COLO829 (cell line): ENCODE data around the gene BRIX1.

Experiments used
- DNase-seq: peaks from one replicate; pipeline ENCODE4 v3.0.0; 2012; ENCODE audit warnings: low spot score

The BRIX1 gene

GRCh38 chr5:34915139-34915855, at the start of gene BRIX1, which contains the start of gene RAD1:
Gene BRIX1, plus strand, starts transcription at chr5:34915711. Its CDS starts 28 bp downstream, at chr5:34915739.
Gene RAD1, minus strand, starts transcription at chr5:34915504. Its CDS starts 612 bp downstream, at chr5:34914892.
- DNase-seq, result peak; percentile 68

GRCh38 chr5:34866989-34867471, 48.5 kb upstream of the BRIX1 start:
- DNase-seq, result no peak

GRCh38 chr5:34867660-34868059, 47.9 kb upstream of the BRIX1 start:
- no peak for DNase-seq

GRCh38 chr5:34868791-34869190, 46.7 kb upstream of the BRIX1 start:
- DNase-seq, result no peak

GRCh38 chr5:34869256-34869655, 46.3 kb upstream of the BRIX1 start:
- DNase-seq, result no peak

GRCh38 chr5:34870382-34870781, 45.1 kb upstream of the BRIX1 start:
- no peak for DNase-seq

- DNase-seq, result no peak
These were observed 39.2 kb upstream of the BRIX1 start for GRCh38 chr5:34876275-34876674.

- peak; percentile 64 for DNase-seq
These were observed 34.3 kb upstream of the BRIX1 start for GRCh38 chr5:34881246-34881645.

GRCh38 chr5:34886392-34887119, 29.0 kb upstream of the BRIX1 start:
- no peak for DNase-seq

- no peak for DNase-seq
These were observed 26.1 kb upstream of the BRIX1 start for GRCh38 chr5:34889394-34889793.

- no peak for DNase-seq
These were observed 23.5 kb upstream of the BRIX1 start for GRCh38 chr5:34891981-34892380.

- no peak for DNase-seq
These were observed 23.1 kb upstream of the BRIX1 start for GRCh38 chr5:34892414-34892813.

- no peak for DNase-seq
These were observed 20.8 kb upstream of the BRIX1 start for GRCh38 chr5:34894716-34895115.

GRCh38 chr5:34895641-34896419, 19.7 kb upstream of the BRIX1 start:
- DNase-seq, result no peak

- no peak for DNase-seq
These were observed 17.9 kb upstream of the BRIX1 start for GRCh38 chr5:34897646-34898045.

- DNase-seq, result peak; percentile 54
These were observed 17.1 kb upstream of the BRIX1 start for GRCh38 chr5:34898258-34898895.

GRCh38 chr5:34899066-34899465, 16.4 kb upstream of the BRIX1 start:
- no peak for DNase-seq

- DNase-seq, result no peak
These were observed 14.9 kb upstream of the BRIX1 start for GRCh38 chr5:34900652-34901051.

GRCh38 chr5:34903260-34903659, 12.3 kb upstream of the BRIX1 start:
- DNase-seq, result no peak

GRCh38 chr5:34905564-34905963, 9.9 kb upstream of the BRIX1 start:
- DNase-seq, result no peak

- DNase-seq, result no peak
These were observed 2.4 kb upstream of the BRIX1 start for GRCh38 chr5:34913072-34913471.

- DNase-seq, result no peak
These were observed 806 bp upstream of the BRIX1 start for GRCh38 chr5:34914671-34915138.
